Osteocyte (in vitro differentiated cells): Measurements from ENCODE around the gene POLDIP2. TPM values are rescaled to one million over a fixed set of nuclear protein-coding genes. Genes with fewer than 3 reads are reported as not detected.

Experiments used
- DNase-seq: peaks from one replicate; pipeline ENCODE4 v3.0.0; 2021; ENCODE audit warnings: mixed read lengths; ENCODE audit not compliant: unreplicated experiment; ENCODE audit errors: extremely low spot score
- H3K27ac Mint-ChIP-seq: one replicate; pipeline ENCODE4 v1.8.0; 2021; ENCODE audit warnings: mild to moderate bottlenecking, mixed read lengths; ENCODE audit not compliant: unreplicated experiment
- H3K27me3 Mint-ChIP-seq: one replicate; pipeline ENCODE4 v1.8.0; 2021; ENCODE audit warnings: mixed read lengths; ENCODE audit not compliant: unreplicated experiment
- H3K36me3 Mint-ChIP-seq: one replicate; pipeline ENCODE4 v1.8.0; 2021; ENCODE audit warnings: mixed read lengths; ENCODE audit not compliant: unreplicated experiment
- H3K4me1 Mint-ChIP-seq: one replicate; pipeline ENCODE4 v1.8.0; 2021; ENCODE audit warnings: mixed read lengths; ENCODE audit not compliant: unreplicated experiment
- H3K4me3 Mint-ChIP-seq: one replicate; pipeline ENCODE4 v1.8.0; 2021; ENCODE audit warnings: mild to moderate bottlenecking, moderate library complexity, mixed read lengths; ENCODE audit not compliant: unreplicated experiment
- H3K9me3 Mint-ChIP-seq: one replicate; pipeline ENCODE4 v1.8.0; 2021; ENCODE audit warnings: mixed read lengths; ENCODE audit not compliant: unreplicated experiment
- long read RNA-seq: library from polyadenylated mRNA; unstranded; transcript quantifications from one replicate; pipeline ENCODE4 v2.0.0, GENCODE V29; 2021
- total RNA-seq: library from RNA; stranded (reverse); gene quantifications from 2 replicates; pipeline ENCODE4 v1.2.1, GENCODE V29; 2021
- TF ChIP-seq, protein P1 (sequence below): fragments of 200-600 bp; sonication (generic); IDR thresholded peaks from 2 replicates; pipeline ENCODE4 v1.5.0; 2021; ENCODE audit warnings: antibody characterized with exemption, mild to moderate bottlenecking, moderate library complexity

Gene POLDIP2
- 79.8 and 80.2 TPM in 2 replicates for total RNA-seq
- long read RNA-seq, transcript POLDIP2-201 (11 exons, 2,121 nt): major isoform, 67 of 87 reads
- long read RNA-seq, partial matches to known transcripts: 7 of 87 reads
- long read RNA-seq, other reads (novel, unspliced or antisense): 13 of 87 reads

DNA sequence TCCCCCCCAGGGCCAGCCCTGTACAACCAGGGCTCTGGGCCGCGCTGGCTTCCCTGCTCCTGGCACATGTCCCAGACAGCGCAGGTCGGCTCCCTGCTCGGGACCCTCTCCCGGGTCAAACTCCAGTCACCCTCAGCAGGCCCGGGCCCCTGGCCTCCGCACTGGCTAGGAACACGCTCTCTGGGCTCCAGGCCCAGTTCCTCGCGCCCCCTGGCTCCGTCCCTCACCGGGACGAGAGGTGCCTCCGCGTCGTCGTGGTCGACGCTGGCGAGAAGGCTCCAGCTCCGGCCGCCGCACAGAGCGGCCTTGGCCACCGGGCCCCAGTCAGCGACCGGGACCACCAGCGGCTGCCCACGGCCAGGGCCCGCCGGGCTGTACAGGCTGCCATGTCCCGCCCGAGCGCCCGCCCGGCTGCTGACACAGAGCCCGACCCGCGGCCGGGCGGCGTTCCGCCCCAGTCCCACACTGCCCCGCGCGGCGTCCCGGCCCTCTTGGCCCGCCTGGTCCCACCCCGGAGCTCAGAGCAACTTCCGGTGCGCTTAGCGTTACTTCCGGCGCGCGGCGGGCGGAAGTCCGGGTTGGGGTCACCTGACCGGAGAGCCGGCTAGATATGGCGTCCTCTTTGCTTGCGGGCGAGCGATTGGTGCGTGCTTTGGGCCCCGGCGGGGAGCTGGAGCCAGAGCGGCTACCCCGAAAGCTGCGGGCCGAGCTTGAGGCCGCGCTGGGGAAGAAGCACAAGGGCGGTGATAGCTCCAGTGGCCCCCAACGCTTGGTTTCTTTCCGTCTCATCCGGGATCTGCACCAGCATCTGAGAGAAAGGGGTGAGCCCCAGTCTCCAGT is at the start of gene POLDIP2:
POLDIP2 (minus strand) TSS at position 467 of the 840 bp plus-strand sequence; CDS start at position 388, 79 bp downstream.
- Mint-ChIP-seq H3K9me3 (no peaks in the 10 kb centered on the region), H3K27ac (peak within 1 kb of the TSS; percentile 90), H3K4me1 (peaks cover 23% of the 10 kb centered on the region), H3K27me3 (no peaks in the 10 kb centered on the region), H3K4me3 (peak within 1 kb of the TSS; percentile 95), H3K36me3 (peaks cover 28% of the 10 kb centered on the region)
- TF ChIP-seq, protein P1, sequence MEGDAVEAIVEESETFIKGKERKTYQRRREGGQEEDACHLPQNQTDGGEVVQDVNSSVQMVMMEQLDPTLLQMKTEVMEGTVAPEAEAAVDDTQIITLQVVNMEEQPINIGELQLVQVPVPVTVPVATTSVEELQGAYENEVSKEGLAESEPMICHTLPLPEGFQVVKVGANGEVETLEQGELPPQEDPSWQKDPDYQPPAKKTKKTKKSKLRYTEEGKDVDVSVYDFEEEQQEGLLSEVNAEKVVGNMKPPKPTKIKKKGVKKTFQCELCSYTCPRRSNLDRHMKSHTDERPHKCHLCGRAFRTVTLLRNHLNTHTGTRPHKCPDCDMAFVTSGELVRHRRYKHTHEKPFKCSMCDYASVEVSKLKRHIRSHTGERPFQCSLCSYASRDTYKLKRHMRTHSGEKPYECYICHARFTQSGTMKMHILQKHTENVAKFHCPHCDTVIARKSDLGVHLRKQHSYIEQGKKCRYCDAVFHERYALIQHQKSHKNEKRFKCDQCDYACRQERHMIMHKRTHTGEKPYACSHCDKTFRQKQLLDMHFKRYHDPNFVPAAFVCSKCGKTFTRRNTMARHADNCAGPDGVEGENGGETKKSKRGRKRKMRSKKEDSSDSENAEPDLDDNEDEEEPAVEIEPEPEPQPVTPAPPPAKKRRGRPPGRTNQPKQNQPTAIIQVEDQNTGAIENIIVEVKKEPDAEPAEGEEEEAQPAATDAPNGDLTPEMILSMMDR: peak; percentile 18
- peak; percentile 98 for DNase-seq

DNA sequence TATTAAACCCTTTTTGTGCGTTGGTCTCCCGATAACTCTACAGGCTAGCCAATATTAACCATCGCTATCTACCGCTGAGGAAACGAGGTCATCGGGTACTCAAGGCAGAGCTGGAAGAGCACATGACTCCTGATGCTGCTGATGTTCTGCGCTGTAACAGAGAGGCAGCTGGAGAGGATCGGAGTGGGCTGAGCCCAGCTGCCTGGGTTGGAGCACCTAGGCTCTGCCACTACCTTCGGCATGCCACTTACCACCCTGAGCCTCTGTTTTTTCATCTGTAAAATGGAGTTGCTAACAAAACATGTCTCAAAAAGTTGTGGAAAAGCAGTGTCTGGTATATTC is 49.1 kb upstream of the POLDIP2 start:
- H3K36me3 Mint-ChIP-seq: no peaks in the 10 kb centered on the region
- H3K27me3 Mint-ChIP-seq: peaks cover 26% of the 10 kb centered on the region
- no peaks in the 10 kb centered on the region for H3K9me3 Mint-ChIP-seq
- peak overlapping the region; percentile 70 for H3K4me3 Mint-ChIP-seq
- TF ChIP-seq, protein P1: no peak
- no peak for DNase-seq
- H3K4me1 Mint-ChIP-seq: peaks cover 12% of the 10 kb centered on the region
- no peak overlapping the region for H3K27ac Mint-ChIP-seq

- TF ChIP-seq, protein P1: peak; percentile 11
- Mint-ChIP-seq H3K36me3 (no peaks in the 10 kb centered on the region), H3K4me1 (peaks cover 12% of the 10 kb centered on the region), H3K27me3 (peaks cover 20% of the 10 kb centered on the region), H3K27ac (peak within 1 kb of the TSS; percentile 38), H3K9me3 (no peaks in the 10 kb centered on the region), H3K4me3 (peak within 1 kb of the TSS; percentile 76)
- no peak for DNase-seq
Observed at GRCh38 chr17:28405632-28406472, 48.5 kb upstream of the POLDIP2 start, which contains the start of gene SLC46A1. SLC46A1 (minus strand) TSS chr17:28406212; CDS start chr17:28406114, 98 bp downstream.

DNA sequence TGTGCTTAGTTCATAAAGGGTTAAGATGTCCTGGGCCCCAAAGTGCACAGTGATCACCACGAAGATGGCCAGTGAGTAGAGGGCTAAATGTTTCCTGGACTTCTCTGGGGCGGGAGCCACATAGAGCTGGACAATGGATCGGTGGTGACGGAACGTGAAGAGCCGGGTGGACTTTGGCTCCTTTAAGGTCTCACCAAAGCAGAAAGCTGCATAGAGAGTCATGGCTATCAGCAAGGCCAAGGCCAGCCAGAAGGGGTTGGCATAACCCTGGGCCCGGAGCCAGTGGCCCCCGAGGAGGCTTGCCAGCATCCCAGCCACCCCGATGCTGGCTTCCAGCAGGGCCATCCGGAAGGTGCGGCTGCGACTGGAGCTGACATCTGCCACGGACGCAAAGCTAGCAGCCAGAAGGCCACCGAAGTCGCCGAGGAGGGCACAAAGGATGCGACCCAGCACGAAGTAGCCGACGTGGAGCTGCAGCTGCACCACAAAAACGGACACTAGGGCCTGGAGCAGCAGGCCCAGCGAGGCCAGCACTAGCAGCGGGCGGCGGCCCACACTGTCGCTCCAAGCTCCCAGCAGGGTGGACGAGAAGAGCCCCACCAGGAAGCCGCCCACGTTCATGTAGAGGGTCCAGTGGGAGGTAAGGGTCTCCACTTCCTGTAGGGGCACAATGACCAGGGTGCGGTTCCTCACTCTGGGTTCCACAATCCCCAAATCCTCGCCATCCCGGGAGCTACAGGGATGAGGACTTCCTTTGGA is 47.7 kb upstream of the POLDIP2 start:
- Mint-ChIP-seq H3K4me3 (peak overlapping the region; percentile 76), H3K27ac (peak overlapping the region; percentile 38), H3K4me1 (peaks cover 12% of the 10 kb centered on the region), H3K9me3 (no peaks in the 10 kb centered on the region), H3K27me3 (peaks cover 13% of the 10 kb centered on the region), H3K36me3 (no peaks in the 10 kb centered on the region)
- TF ChIP-seq, protein P1: no peak
- DNase-seq: no peak
